CD4-positive, alpha-beta T cell treated with Interleukin-2 at 100 ng/mL for 4 hours (primary cell): ENCODE data around the gene ZDHHC21.

Experiments used
- DNase-seq: peaks from one replicate; pipeline ENCODE4 v3.0.0-alpha.2; 2020; ENCODE audit warnings: low spot score

Gene ZDHHC21

DNA sequence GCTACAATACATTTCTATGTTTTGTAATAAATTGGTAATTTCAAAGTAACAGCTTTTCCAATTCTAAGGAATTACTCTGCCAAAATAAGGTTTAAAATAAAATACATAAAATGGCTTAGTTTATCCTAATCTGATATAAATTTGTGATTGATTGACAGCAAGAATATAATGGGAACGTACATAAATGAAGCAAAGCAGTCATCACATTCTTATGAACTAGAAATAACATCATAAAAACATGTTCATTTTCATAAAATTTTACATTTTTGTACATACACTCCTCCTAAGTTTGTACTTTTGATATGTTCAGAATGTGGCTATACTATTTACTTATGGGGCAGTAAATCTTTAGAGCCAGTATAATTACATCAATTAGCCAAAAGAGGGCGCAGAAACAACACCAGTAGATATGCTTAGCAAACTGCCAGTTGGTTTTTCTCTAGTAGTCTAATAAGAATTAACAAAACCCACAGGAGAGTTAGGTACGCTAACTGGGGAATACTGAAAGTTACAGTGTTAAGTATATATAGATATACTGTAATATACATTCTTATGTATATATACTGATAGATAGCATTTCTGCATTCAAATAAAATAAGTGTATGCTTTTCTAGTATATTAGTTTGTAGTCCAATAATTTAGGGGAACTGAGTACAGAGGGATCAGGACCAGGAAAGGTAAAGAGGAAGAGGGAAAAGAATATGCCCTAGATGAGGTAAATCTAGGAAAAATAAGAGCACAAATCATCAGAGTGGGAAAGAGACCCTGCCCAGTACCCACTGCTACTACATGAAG lies 76.8 kb downstream of the ZDHHC21 start:
- DNase-seq: peak; percentile 40

DNA sequence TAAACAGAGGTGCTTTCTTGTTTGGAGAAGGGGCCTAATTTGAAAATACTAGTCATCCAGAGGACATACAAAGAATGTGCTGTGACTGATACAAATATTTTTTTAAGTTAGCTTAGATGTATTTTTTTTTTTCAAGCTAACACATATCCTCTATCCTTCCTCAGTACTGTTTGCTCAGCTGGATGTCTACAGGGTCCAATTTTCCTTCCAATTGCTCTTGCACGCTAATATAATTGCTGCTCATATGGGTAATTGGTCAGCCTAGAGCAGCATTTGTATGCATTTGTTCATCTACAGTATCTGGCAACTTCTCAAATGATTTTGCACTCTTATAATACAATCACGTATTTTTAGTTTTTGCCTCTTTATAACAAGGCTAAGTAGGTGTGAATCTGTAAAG lies 84.7 kb downstream of the ZDHHC21 start:
- no peak for DNase-seq

DNA sequence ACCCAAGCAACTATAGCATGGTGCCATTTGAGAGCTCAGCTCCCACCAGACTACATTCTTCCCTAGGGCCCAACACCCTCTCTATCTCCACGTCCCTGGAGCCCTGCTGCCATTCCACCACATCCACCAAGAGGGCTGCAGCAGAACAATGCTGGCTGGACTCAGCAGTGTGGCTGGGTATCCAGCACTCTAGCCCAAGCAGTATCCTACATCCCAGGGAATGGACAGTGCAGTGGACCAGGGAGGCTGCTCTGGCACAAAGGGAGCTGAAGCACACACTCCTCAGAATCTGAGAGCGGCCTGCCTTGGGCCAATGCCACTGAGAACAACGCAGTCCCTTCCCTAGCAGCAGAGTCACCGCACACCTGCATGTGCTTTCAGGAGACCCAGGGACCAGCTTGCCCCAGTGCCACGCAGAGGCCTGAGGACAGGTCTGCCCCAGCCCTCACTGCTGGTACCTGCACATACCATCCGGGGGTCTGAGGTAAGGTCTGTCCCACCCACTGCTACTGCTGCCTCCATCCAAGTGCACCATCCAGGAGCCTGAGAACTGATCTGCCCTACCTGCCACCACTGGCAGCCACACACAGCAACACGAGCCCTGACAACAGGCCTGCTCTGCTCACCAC lies 95.9 kb downstream of the ZDHHC21 start:
- no peak for DNase-seq

DNA sequence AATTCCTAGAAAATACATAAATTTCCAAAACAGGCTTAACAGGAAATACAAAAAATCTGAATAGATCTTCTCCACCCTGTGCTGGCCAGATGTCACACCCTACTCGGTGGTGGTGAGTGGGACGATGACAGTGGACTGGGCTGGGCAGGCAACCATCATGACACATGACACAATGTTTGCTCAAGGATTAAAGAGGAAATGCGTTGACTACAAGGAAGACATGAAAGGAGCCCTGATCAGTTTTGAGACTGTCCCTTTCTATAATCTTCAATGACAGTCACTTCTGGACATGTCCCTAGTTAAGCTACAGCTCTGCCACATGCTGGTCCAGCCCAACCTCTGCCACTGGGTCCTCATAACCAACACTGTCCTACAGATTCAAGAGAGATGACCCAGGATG lies 99.8 kb downstream of the ZDHHC21 start:
- DNase-seq: no peak

DNA sequence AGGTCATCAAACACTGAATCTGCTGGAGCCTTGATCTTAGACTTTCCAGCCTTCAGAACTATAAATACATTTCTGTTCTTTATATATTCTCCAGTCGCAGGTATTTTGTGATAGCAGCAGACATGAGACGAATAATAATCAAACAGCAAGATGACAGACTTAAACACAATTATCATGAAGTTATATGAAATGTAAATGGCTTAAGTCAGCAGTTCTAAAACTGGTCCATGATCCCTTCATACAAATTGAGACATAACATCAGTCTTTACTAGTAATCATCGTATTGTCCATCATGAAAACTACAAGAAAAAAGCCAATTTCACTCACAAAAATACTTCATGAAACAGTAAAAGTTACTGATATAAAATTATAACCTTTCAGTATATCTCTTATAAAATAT lies 101.8 kb downstream of the ZDHHC21 start:
- DNase-seq: no peak

DNA sequence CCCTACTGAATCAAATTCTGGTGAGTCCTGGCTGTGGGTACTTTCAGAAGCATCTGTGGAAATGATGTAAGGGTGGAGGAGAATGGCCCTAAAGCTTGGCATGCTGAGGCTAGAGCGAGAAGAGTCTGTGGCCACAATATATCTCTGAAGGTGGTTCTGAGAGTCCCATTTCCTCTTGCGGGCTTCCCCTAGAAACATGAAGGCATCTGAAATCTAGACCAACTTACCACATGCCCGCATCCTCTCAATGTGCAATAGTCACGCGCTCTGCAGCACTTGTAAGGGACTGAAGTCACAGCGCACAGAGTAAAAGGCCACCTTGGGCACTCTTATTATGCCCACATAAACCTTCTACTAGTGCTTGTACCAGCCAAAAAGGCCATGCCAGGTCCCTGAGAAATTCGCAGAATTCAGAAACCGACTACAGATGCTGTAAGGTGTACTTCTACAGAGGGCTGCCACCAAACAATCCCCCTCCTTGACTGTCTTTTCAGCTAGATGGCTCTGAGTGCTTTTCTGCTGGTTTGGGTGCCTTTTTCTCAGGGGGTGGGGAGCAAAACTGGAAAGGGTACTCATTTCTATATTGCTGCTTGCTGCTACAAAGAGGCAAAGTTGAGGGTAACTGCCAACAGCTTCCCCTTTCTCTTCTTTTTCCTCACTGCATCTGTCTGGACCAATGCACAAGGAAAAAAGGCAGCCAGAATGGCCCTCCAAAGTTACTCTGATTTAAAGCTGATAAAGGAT lies 107.3 kb downstream of the ZDHHC21 start:
- DNase-seq: no peak

DNA sequence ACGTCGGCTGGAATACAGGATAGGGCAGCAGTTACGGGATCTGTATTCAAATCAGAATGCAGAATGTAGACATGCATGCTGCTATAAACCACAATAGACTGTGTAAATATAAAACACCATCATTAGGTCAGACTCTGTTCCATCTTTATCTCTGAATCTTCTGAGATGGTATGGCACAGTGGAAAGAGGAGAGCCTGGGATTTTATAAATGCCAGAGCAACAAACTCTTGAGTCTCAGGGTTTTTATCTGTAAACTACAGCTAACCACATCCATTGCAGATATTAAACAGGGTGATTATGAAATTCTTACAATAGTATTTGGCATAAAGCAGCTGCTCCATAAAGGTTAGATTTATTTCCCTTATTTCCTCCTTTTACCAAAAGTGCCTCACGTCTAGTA lies 108.7 kb downstream of the ZDHHC21 start:
- no peak for DNase-seq

DNA sequence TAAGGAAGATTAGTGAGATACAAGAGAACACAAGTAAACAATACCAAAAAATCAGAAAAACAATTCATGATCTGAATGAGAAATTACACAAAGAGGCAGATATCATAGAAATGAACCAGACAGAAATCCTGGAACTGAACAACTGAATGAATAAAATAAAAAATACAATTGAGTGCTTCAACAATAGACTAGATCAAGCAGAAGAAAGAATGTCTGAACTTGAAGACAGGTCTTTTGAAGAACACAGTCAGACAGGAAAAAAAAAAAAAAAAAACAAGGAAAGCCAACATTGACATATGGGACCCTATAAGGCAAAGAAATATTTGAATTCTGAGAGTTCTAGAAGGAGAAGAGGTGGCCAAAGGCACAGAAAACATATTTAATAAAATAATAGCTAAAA lies 115.2 kb downstream of the ZDHHC21 start:
- DNase-seq: no peak

DNA sequence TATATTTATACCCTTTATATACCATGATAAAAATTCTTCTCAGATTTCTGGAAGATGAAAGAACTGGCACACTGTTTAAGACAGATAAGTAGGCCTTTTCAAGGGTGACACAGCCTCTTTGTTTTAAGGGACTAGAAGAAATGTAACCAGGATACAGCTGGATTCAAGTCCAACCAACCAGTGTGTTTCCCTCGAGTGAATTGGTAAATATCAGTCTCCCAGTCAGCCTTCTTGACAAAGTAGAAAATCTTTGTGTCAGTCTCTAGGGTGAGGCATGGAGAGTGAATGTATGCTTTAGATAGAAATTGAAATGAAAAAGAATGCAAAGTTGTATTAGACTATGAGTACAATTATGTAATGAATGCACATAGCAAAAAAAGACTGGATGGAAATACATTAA lies 119.1 kb downstream of the ZDHHC21 start:
- no peak for DNase-seq

DNA sequence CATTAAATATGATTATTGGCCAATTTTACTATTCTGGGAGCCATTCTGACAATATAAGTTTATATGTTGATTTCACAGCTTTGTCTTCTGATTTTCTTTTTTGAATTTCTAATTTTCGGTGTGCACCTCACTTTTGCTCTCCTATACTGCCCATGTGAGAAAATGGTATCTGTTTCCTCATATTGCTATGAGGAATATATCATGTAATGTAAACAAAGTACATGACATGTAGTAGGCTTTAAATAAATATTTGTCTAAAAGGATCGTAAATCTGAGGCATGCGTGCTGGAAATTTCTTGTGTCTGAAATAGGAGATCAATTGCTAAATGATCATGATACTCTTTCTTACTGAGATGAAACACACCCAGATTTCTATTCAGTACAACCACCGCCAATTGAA lies 119.9 kb downstream of the ZDHHC21 start:
- DNase-seq: no peak

DNA sequence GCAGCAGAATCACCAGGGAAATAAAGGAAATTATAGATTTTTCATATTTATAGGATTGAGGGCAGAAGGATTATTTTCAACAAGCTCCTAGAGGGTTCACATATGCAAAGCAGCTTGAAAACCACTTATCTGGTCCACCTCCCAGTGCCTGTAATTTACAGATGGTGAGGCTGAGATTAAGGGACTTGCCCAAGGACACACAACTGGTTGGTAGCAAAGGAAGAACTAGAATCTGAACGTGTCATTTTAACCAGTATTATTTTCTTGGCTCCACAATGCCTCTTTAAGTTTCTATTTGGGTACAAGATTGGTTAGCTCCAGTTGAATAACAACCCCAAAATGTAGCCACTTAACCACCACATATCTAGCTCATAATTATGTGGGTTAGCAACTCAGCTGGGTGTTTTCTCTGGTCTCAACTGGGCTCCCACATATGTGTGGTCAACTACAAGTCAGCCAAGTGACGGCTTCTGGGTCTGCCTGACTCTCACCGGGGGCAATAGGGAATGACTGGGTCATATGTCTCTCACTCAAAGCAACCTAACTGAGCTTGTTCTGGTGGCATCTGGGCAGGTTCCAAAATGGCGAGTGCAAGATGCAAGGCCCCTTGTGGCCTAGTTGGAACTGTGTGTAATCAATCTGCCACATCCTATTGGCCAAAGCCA lies 127.7 kb downstream of the ZDHHC21 start:
- no peak for DNase-seq

DNA sequence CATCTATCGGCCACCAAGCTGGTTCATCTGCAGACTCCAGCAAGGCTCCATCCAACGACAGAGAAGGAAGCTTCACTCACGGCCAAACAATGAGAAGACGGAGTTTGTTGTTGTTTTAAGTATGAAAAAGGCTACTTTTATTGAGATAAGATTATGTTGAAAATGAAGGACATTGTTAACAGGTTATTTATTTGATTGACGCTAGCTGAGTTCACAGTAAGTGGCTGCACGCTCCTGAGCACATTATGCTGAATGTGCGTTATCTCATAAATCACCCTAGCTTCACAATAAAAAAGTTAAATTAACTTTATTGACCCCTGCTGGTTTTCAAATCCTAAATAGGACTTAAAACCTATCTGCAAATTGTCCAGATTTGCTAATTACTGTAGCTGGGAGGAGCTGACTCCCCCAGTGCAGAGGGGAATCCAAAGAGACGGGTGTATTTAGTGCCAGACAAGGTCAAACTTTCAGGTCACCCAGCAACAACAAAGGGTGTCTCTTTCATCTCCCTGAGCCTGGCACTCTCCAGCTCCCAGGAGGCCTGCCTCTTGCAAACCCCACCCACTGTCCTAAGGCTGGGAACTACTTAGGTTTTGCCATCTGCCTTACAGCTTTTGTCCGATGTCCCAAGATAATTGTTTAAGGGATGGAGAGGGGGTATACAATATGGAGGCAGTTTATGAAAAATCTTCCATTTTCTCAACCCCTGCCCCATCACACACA lies 129.2 kb downstream of the ZDHHC21 start:
- no peak for DNase-seq

DNA sequence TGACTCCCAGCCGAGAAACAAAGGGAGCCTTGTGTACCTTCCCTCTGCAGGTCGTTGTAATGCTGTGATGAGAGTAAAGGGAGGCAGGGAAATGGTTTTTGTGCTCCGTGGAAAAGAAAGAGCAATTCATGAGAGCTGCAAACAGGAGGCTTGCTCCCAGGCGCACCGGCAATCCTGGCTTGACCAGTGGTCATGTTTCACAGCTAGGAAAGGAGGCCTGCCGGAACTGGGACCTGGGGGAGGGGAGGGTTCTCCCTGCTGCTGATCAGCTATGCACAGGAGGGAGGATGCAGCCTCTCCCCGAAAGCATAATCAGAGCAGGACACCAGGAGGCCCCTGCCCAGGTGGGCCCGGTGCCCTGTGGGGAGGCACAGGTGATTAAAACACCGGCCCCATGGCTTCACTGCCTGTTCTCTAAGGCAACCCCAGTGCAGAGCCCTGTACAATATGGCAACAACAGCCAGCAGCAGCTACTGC lies 131.3 kb downstream of the ZDHHC21 start:
- no peak for DNase-seq
